ENCODE measurements around the gene TGIF2.

Gene TGIF2

GRCh38 chr20:36605399-36606157 is 32.2 kb downstream of the TGIF2 start, which contains the start of gene RAB5IF (continued):
- TF ChIP-seq ZSCAN4 (tag by site-specific recombination; IDR thresholded peaks at IDR 0.05) = no peak
- peak; percentile 100 for TF ChIP-seq CTCF (tag by site-specific recombination; IDR thresholded peaks at IDR 0.05)
- TF ChIP-seq, protein P1, sequence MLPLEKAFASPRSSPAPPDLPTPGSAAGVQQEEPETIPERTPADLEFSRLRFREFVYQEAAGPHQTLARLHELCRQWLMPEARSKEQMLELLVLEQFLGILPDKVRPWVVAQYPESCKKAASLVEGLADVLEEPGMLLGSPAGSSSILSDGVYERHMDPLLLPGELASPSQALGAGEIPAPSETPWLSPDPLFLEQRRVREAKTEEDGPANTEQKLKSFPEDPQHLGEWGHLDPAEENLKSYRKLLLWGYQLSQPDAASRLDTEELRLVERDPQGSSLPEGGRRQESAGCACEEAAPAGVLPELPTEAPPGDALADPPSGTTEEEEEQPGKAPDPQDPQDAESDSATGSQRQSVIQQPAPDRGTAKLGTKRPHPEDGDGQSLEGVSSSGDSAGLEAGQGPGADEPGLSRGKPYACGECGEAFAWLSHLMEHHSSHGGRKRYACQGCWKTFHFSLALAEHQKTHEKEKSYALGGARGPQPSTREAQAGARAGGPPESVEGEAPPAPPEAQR (tag by site-specific recombination; IDR thresholded peaks at IDR 0.05) = 0 out of 2 replicates have a peak, but pooled peaks have one; percentile 22
- TF ChIP-seq ZBTB6 (tag by site-specific recombination; IDR thresholded peaks at IDR 0.05) = no peak
- TF ChIP-seq TRIM28 (IDR thresholded peaks at IDR 0.05; ENCODE audit: borderline replicate concordance, low read length) = peak; percentile 83; the same call in 1 of the 2 replicates
- TF ChIP-seq KLF8 (tag by site-specific recombination; IDR thresholded peaks at IDR 0.05) = peak; percentile 64; the same call in 1 of the 2 replicates
- no peak for TF ChIP-seq EGR2 (tag by site-specific recombination; IDR thresholded peaks at IDR 0.05; ENCODE audit: low read depth)
- no peak for TF ChIP-seq SCRT1 (tag by site-specific recombination; IDR thresholded peaks at IDR 0.05; ENCODE audit: borderline replicate concordance)
- TF ChIP-seq ZEB2 (tag by site-specific recombination; IDR thresholded peaks at IDR 0.05) = peak; percentile 95
- TF ChIP-seq, protein P2, sequence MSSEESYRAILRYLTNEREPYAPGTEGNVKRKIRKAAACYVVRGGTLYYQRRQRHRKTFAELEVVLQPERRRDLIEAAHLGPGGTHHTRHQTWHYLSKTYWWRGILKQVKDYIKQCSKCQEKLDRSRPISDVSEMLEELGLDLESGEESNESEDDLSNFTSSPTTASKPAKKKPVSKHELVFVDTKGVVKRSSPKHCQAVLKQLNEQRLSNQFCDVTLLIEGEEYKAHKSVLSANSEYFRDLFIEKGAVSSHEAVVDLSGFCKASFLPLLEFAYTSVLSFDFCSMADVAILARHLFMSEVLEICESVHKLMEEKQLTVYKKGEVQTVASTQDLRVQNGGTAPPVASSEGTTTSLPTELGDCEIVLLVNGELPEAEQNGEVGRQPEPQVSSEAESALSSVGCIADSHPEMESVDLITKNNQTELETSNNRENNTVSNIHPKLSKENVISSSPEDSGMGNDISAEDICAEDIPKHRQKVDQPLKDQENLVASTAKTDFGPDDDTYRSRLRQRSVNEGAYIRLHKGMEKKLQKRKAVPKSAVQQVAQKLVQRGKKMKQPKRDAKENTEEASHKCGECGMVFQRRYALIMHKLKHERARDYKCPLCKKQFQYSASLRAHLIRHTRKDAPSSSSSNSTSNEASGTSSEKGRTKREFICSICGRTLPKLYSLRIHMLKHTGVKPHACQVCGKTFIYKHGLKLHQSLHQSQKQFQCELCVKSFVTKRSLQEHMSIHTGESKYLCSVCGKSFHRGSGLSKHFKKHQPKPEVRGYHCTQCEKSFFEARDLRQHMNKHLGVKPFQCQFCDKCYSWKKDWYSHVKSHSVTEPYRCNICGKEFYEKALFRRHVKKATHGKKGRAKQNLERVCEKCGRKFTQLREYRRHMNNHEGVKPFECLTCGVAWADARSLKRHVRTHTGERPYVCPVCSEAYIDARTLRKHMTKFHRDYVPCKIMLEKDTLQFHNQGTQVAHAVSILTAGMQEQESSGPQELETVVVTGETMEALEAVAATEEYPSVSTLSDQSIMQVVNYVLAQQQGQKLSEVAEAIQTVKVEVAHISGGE (tag by site-specific recombination; conservative IDR thresholded peaks at IDR 0.05; ENCODE audit: low read depth) = peak; percentile 90
- no peak for TF ChIP-seq SALL2 (tag by site-specific recombination; IDR thresholded peaks at IDR 0.05; ENCODE audit: borderline replicate concordance)
- TF ChIP-seq ZBTB20 (tag by site-specific recombination; IDR thresholded peaks at IDR 0.05) = peak; percentile 11; the same call in 1 of the 2 replicates
- TF ChIP-seq SP7 (tag by site-specific recombination; IDR thresholded peaks at IDR 0.05) = peak; percentile 88
- no peak for TF ChIP-seq ZNF791 (tag by site-specific recombination; IDR thresholded peaks at IDR 0.05)
- peak; percentile 43; the same call in 1 of the 2 replicates for TF ChIP-seq REST (tag by site-specific recombination; IDR thresholded peaks at IDR 0.05)
- TF ChIP-seq, protein P3, sequence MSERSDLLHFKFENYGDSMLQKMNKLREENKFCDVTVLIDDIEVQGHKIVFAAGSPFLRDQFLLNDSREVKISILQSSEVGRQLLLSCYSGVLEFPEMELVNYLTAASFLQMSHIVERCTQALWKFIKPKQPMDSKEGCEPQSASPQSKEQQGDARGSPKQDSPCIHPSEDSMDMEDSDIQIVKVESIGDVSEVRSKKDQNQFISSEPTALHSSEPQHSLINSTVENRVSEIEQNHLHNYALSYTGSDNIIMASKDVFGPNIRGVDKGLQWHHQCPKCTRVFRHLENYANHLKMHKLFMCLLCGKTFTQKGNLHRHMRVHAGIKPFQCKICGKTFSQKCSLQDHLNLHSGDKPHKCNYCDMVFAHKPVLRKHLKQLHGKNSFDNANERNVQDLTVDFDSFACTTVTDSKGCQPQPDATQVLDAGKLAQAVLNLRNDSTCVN (tag by site-specific recombination; optimal IDR thresholded peaks at IDR 0.05) = peak; percentile 98
- peak; percentile 63 for TF ChIP-seq ZXDB (tag by site-specific recombination; IDR thresholded peaks at IDR 0.05)
- TF ChIP-seq ZBTB21 (tag by site-specific recombination; IDR thresholded peaks at IDR 0.05) = peak; percentile 88
- TF ChIP-seq, protein P4, sequence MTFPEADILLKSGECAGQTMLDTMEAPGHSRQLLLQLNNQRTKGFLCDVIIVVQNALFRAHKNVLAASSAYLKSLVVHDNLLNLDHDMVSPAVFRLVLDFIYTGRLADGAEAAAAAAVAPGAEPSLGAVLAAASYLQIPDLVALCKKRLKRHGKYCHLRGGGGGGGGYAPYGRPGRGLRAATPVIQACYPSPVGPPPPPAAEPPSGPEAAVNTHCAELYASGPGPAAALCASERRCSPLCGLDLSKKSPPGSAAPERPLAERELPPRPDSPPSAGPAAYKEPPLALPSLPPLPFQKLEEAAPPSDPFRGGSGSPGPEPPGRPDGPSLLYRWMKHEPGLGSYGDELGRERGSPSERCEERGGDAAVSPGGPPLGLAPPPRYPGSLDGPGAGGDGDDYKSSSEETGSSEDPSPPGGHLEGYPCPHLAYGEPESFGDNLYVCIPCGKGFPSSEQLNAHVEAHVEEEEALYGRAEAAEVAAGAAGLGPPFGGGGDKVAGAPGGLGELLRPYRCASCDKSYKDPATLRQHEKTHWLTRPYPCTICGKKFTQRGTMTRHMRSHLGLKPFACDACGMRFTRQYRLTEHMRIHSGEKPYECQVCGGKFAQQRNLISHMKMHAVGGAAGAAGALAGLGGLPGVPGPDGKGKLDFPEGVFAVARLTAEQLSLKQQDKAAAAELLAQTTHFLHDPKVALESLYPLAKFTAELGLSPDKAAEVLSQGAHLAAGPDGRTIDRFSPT (tag by site-specific recombination; IDR thresholded peaks at IDR 0.05) = peak; percentile 20; the same call in 1 of the 2 replicates
- no peak for TF ChIP-seq ZNF510 (tag by site-specific recombination; IDR thresholded peaks at IDR 0.05; ENCODE audit: insufficient replicate concordance)
- TF ChIP-seq ZNF324 (tag by site-specific recombination; IDR thresholded peaks at IDR 0.05) = peak; percentile 93
- TF ChIP-seq ZNF561 (tag by site-specific recombination; IDR thresholded peaks at IDR 0.05; ENCODE audit: borderline replicate concordance) = peak; percentile 75; the same call in 1 of the 2 replicates
